Renal cortical epithelial cell (primary cell): Measurements from ENCODE around the gene MUC5B. TPM values are rescaled to one million over a fixed set of nuclear protein-coding genes. Genes with fewer than 3 reads are reported as not detected.
"Not testable (repeated sequence)": the region's sequence is repeated elsewhere in the genome, so short reads cannot be mapped to it uniquely, and the experiment has no call there.

ENCODE experiments used
- DNase-seq: peaks from one replicate; pipeline ENCODE4 v3.0.0-alpha.2; 2011; ENCODE audit warnings: low read depth
- total RNA-seq: library from RNA; depleted of rRNA; stranded (reverse); fragments of >200 nt; gene quantifications from 2 replicates; pipeline ENCODE4 v1.2.3, GENCODE V29; 2014

The MUC5B gene, protein sequence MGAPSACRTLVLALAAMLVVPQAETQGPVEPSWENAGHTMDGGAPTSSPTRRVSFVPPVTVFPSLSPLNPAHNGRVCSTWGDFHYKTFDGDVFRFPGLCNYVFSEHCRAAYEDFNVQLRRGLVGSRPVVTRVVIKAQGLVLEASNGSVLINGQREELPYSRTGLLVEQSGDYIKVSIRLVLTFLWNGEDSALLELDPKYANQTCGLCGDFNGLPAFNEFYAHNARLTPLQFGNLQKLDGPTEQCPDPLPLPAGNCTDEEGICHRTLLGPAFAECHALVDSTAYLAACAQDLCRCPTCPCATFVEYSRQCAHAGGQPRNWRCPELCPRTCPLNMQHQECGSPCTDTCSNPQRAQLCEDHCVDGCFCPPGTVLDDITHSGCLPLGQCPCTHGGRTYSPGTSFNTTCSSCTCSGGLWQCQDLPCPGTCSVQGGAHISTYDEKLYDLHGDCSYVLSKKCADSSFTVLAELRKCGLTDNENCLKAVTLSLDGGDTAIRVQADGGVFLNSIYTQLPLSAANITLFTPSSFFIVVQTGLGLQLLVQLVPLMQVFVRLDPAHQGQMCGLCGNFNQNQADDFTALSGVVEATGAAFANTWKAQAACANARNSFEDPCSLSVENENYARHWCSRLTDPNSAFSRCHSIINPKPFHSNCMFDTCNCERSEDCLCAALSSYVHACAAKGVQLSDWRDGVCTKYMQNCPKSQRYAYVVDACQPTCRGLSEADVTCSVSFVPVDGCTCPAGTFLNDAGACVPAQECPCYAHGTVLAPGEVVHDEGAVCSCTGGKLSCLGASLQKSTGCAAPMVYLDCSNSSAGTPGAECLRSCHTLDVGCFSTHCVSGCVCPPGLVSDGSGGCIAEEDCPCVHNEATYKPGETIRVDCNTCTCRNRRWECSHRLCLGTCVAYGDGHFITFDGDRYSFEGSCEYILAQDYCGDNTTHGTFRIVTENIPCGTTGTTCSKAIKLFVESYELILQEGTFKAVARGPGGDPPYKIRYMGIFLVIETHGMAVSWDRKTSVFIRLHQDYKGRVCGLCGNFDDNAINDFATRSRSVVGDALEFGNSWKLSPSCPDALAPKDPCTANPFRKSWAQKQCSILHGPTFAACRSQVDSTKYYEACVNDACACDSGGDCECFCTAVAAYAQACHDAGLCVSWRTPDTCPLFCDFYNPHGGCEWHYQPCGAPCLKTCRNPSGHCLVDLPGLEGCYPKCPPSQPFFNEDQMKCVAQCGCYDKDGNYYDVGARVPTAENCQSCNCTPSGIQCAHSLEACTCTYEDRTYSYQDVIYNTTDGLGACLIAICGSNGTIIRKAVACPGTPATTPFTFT (N-terminal part only)
- not detected in 2 replicates for total RNA-seq

GRCh38 chr11:1222491-1223345 lies at the start of gene MUC5B:
Gene MUC5B, plus strand, starts transcription at chr11:1223066. Its CDS starts 58 bp downstream, at chr11:1223124.
- no peak for DNase-seq

GRCh38 chr11:1173396-1173795 lies 49.5 kb upstream of the MUC5B start:
- not testable (repeated sequence) for DNase-seq

- DNase-seq: no peak
Measured at GRCh38 chr11:1174441-1175370, 48.2 kb upstream of the MUC5B start.

GRCh38 chr11:1175461-1176223 lies 47.2 kb upstream of the MUC5B start:
- DNase-seq: no peak

GRCh38 chr11:1176224-1177019 lies 46.4 kb upstream of the MUC5B start:
- no peak for DNase-seq

DNA sequence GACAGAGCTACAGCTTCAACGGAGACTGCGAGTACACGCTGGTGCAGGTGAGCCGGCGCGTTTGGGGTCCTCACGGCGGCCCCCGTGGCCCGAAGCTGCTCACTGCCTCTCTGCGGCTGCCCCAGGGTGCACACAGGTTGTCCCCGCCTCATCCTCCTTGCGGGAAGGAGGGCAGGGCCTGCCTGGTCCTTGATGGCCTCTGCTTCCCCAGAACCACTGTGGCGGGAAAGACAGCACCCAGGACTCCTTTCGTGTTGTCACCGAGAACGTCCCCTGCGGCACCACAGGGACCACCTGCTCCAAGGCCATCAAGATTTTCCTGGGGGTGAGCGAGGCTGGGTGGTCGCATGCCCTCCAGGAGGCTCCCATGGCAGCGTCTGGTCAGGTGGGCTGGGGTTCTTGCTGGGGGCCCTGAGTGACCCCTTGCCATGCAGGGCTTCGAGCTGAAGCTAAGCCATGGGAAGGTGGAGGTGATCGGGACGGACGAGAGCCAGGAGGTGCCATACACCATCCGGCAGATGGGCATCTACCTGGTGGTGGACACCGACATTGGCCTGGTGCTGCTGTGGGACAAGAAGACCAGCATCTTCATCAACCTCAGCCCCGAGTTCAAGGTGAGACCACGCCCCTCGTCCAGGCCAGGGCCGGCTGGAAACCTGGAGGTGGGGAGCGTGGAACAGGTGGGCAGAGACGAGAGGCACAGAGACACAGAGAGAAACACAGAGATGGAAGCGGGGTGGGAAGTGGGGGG lies 45.7 kb upstream of the MUC5B start:
- no peak for DNase-seq

- DNase-seq: no peak
Measured at GRCh38 chr11:1177771-1178090, 45.1 kb upstream of the MUC5B start.

DNA sequence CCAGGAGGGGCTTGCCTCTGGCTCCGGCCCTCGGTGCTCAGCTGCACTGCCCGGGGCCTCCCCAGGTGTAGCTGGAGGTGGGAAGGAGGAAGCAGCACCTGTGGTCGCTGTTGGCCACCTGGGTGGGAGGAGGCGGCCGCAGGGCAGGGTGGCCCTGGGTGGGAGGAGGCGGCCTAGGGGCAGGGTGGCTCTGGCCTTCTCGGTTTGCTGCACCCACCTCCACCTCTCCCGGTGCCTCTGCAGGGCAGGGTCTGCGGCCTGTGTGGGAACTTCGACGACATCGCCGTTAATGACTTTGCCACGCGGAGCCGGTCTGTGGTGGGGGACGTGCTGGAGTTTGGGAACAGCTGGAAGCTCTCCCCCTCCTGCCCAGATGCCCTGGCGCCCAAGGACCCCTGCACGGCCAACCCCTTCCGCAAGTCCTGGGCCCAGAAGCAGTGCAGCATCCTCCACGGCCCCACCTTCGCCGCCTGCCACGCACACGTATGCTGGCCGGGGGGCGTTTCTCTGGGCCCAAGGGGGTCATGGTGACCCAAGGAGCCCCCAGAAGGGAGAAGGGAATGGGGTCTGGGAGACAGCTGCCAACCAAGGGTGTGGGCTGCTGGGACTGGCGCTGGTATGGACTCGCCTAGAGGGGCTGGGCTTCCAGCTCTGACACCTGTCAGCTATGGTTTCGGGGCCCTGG lies 44.5 kb upstream of the MUC5B start:
- no peak for DNase-seq

DNA sequence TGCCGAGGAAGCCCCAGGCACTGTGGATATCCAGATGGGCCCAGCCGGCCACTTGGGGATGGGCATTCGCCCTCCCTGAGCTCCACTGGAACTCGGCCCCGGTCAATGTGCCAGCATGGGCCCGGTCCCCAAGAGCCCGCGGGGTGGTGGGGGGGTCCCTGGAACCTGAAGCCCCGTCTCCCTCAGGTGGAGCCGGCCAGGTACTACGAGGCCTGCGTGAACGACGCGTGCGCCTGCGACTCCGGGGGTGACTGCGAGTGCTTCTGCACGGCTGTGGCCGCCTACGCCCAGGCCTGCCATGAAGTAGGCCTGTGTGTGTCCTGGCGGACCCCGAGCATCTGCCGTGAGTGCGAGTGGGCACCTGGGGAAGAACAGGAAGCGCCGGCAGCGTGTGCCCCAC lies 44.0 kb upstream of the MUC5B start:
- DNase-seq: no peak

DNA sequence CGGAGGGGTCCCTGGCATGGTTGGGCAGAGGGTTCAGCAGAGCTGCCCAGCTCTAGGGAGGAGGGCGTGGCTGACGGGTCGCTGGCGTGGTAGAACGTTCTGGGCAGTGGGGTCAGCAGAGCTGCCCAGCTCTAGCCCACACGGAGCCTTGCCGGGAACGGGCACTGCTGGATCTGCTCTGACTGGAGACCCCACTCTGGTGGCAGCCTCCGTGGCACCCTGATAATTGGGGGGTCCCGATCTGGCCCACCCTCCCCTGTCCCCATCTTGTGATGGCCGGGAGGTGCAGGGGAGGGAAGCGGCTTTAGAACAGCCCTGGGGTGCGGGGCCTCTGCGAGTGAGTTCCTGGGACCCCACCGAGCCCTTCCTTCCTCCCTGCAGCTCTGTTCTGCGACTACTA lies 43.2 kb upstream of the MUC5B start:
- no peak for DNase-seq

GRCh38 chr11:1180171-1180570 lies 42.7 kb upstream of the MUC5B start:
- DNase-seq: no peak

DNA sequence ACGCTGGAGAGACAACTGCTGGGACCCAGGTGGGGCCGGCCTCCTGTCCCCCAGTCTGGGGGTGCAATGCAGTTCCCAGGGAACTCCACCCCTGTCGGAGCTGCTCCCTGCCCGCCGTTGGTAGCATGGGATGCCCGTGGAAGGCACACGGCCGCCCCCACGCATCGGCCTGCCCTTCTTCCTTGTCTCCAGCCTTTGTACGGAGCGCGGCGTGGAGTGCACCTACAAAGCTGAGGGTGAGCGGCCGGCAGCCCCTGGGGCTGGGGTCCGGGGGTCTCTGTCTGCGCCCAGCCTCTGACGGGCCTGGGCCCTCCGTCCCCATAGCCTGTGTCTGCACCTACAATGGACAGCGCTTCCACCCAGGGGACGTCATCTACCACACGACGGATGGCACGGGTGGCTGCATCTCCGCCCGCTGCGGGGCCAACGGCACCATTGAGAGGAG lies 41.9 kb upstream of the MUC5B start:
- no peak for DNase-seq

DNA sequence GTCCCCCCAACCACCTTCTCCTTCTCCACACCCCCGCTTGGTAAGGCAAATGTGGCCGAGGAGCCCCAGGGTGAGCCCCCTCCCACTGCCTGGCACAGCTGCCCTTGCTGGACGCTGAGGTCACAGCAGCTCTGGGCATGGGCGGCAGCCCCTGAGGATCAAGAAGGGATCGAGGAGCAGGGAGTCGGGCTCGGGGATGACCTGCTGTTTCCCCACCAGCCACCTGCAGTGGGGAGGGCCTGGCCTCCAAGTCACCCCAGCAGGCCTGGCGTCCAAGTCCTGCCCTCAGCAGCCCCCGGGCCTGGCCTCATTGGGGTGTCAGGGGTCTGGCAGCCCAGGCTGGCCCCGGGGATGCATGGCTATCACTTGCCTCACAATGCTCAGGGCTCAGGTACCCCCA lies 41.4 kb upstream of the MUC5B start:
- DNase-seq: no peak

- no peak for DNase-seq
Measured at GRCh38 chr11:1181853-1182535, 40.9 kb upstream of the MUC5B start.

DNA sequence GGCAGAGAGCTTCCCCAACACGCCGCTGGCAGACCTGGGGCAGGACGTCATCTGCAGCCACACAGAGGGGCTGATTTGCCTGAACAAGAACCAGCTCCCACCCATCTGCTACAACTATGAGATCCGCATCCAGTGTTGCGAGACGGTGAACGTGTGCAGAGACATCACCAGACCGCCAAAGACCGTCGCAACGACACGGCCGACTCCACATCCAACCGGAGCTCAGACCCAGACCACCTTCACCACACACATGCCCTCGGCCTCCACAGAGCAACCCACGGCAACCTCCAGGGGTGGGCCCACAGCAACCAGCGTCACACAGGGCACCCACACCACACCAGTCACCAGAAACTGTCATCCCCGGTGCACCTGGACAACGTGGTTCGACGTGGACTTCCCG lies 38.7 kb upstream of the MUC5B start:
- DNase-seq: not testable (repeated sequence)

GRCh38 chr11:1188451-1189130 lies 34.3 kb upstream of the MUC5B start:
- DNase-seq: not testable (repeated sequence)
